ENCODE data around the gene COL4A6. TPM values are rescaled to one million over a fixed set of nuclear protein-coding genes. Genes with fewer than 3 reads are reported as not detected.

The COL4A6 gene
- polyA plus RNA-seq, 3 donors: not detected

GRCh38 chrX:108473979-108474378, 35.8 kb upstream of the COL4A6 start:
- Histone ChIP-seq H3K79me2 (ENCODE audit: insufficient read depth, low read length) (no peaks in the 10 kb centered on the region), H3K9ac (ENCODE audit: insufficient read depth, low read length, poor library complexity, severe bottlenecking) (no peak overlapping the region), H2AFZ (ENCODE audit: insufficient read depth, low read depth, low read length, poor library complexity, severe bottlenecking) (no peak overlapping the region), H3K4me1 (ENCODE audit: control insufficient read depth in 1 of 2, insufficient read depth in 2 of 2, low read length in 2 of 2) (no peaks in the 10 kb centered on the region), H3K4me2 (replicated peaks; ENCODE audit: extremely low read depth, low read length, poor library complexity, severe bottlenecking) (no peak overlapping the region), H4K20me1 (ENCODE audit: insufficient read depth, low read length) (no peaks in the 10 kb centered on the region), H3K27ac (ENCODE audit: low read depth in 1 of 2, low read length in 2 of 2) (no peak overlapping the region), H3K9me3 (replicated peaks in 1 of 2; ENCODE audit: control insufficient read depth in 1 of 2, insufficient read depth in 1 of 2, low read length in 2 of 2) (no peaks in the 10 kb centered on the region), H3K36me3 (replicated peaks in 1 of 2; ENCODE audit: control insufficient read depth in 1 of 2, insufficient read depth in 2 of 2, low read length in 2 of 2) (no peaks in the 10 kb centered on the region), H3K4me3 (replicated peaks in 1 of 3; ENCODE audit: low read depth in 2 of 3, low read length in 3 of 3) (no peak overlapping the region), H3K27me3 (ENCODE audit: control insufficient read depth in 2 of 2, insufficient read depth in 2 of 2, low read length in 2 of 2) (no peaks in the 10 kb centered on the region)
- no peak for DNase-seq
- Mint-ChIP-seq H3K4me3 (no peak overlapping the region), H3K36me3 (no peaks in the 10 kb centered on the region), H3K27me3 (ENCODE audit: low read depth in 3 of 3) (peaks cover 1 to 3% (median 2%) of the 10 kb centered on the region in 3 donors), H3K27ac (no peak overlapping the region), H3K4me1 (no peaks in the 10 kb centered on the region), H3K9me3 (peaks cover 0 to 4% (median 1%) of the 10 kb centered on the region in 7 donors)
- intact Hi-C loops (cut with micrococcal nuclease): no loop called here
- TF ChIP-seq CTCF (IDR thresholded peaks at IDR 0.05): no peak

- H3K27ac ChIP-seq (ENCODE audit: low read depth in 1 of 2, low read length in 2 of 2): no peak overlapping the region
- no peaks in the 10 kb centered on the region for H3K9me3 ChIP-seq (replicated peaks in 1 of 2; ENCODE audit: control insufficient read depth in 1 of 2, insufficient read depth in 1 of 2, low read length in 2 of 2)
- no peak overlapping the region for H3K4me3 ChIP-seq (replicated peaks in 1 of 3; ENCODE audit: low read depth in 2 of 3, low read length in 3 of 3)
- H3K4me1 ChIP-seq (ENCODE audit: control insufficient read depth in 1 of 2, insufficient read depth in 2 of 2, low read length in 2 of 2): no peaks in the 10 kb centered on the region
- H3K4me2 ChIP-seq (replicated peaks; ENCODE audit: extremely low read depth, low read length, poor library complexity, severe bottlenecking): no peak overlapping the region
- H3K4me3 Mint-ChIP-seq: no peak overlapping the region
- no peaks in the 10 kb centered on the region for H3K36me3 ChIP-seq (replicated peaks in 1 of 2; ENCODE audit: control insufficient read depth in 1 of 2, insufficient read depth in 2 of 2, low read length in 2 of 2)
- peaks cover 0 to 2% (median 0%) of the 10 kb centered on the region in 7 donors for H3K9me3 Mint-ChIP-seq
- no peak overlapping the region for H2AFZ ChIP-seq (ENCODE audit: insufficient read depth, low read depth, low read length, poor library complexity, severe bottlenecking)
- no CpG with 5 or more reads among the region's 1 CpG for WGBS (ENCODE audit: insufficient coverage)
- H3K27me3 Mint-ChIP-seq (ENCODE audit: low read depth in 3 of 3): peaks cover 1 to 4% (median 3%) of the 10 kb centered on the region in 3 donors
- no peak for DNase-seq
- H3K27ac Mint-ChIP-seq: no peak overlapping the region
- H3K27me3 ChIP-seq (ENCODE audit: control insufficient read depth in 2 of 2, insufficient read depth in 2 of 2, low read length in 2 of 2): no peaks in the 10 kb centered on the region
- intact Hi-C loops (cut with micrococcal nuclease): no loop called here
- no peaks in the 10 kb centered on the region for H3K79me2 ChIP-seq (ENCODE audit: insufficient read depth, low read length)
- no peak overlapping the region for H3K9ac ChIP-seq (ENCODE audit: insufficient read depth, low read length, poor library complexity, severe bottlenecking)
- H3K4me1 Mint-ChIP-seq: no peaks in the 10 kb centered on the region
- no peaks in the 10 kb centered on the region for H4K20me1 ChIP-seq (ENCODE audit: insufficient read depth, low read length)
- no peaks in the 10 kb centered on the region for H3K36me3 Mint-ChIP-seq
- no peak for TF ChIP-seq CTCF (IDR thresholded peaks at IDR 0.05)
Measured at GRCh38 chrX:108468486-108468885, 30.3 kb upstream of the COL4A6 start.

Data from CD14-positive monocyte (primary cell).